GM18505 (cell line): Measurements from ENCODE around the gene HEATR5A.
"Not testable (repeated sequence)": the region's sequence is repeated elsewhere in the genome, so short reads cannot be mapped to it uniquely, and the experiment has no call there.

Experiments used
- ATAC-seq: cut with Tn5 transposase; IDR thresholded peaks from one replicate; pipeline ENCODE4 v1.9.1; 2021; ENCODE audit not compliant: unreplicated experiment
- POLR2A ChIP-seq: IDR thresholded peaks from 4 replicates; pipeline ENCODE4 v1.6.1; 2011; ENCODE audit warnings: borderline replicate concordance; ENCODE audit not compliant: insufficient read depth, insufficient read length; ENCODE audit errors: extremely low read depth

Gene HEATR5A

DNA sequence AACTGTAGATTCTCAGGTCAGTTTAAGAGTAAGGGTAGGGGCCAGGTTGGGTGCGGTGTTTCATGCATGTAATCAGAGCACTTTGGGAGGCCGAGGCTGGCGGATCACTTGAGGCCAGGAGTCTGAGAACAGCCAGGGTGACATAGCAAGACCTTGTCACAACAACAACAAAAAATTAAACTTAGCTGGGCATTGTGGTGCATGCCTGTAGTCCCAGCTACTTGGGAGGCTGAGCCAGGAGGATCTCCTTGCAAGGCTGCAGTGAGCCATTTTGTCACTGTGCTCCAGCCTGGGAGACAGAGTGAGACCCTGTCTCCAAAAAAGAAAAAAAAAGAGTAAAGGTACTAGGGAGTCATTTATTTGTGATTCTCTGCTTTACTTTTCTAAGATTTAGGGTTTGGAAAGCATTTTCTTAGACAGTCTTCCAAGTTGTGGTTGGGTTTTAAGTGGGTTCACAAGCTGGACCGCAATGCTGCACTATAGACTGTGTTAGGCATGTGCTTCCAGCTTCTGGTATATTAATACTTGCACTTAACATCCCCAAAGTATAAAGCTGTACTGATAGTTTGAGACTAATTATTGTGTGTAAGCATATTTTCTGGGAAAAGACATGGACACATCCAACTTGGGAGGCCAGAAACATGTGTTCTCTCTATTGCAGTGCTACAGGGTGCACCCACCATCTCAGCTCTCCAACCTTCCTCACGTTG lies 163.7 kb downstream of the HEATR5A start:
- TF ChIP-seq POLR2A, result no peak

DNA sequence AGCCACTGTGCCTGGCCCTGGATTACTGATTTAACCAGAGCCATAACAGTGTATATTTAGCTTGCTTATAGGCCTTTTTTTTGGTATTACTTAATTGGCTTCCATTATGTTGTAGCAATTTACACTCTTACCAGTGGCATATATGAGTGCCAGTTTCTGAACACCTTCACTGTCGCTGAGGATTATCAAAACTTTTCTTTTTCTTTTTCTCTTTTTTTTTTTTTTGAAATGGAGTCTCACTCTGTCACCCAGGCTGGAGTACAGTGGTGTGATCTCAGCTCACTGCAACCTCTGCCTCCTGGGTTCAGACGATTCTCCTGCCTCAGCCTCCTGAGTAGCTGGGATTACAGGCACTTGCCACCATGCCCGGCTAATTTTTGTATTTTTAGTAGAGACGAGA lies 164.4 kb downstream of the HEATR5A start:
- ATAC-seq, result not testable (repeated sequence)

More for the DNA sequence above, 163.7 kb downstream of the HEATR5A start:
- no peak for ATAC-seq

DNA sequence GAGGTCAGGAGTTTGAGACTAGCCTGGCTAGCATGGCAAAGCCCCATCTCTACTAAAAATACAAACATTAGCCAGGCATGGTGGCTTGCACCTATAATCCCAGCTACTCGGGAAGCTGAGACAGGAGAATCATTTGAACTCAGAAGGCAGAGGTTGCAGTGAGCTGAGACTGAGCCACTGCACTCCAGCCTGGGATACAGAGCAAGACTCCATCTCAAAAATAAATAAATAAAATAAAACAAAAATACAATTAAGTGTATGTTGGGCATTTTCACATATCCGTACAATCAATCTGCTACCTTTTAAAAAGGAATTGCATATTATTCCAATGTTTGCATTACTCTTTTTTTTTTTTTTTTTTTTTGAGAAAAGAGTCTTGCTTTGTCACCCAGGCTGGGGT lies 165.1 kb downstream of the HEATR5A start:
- no peak for TF ChIP-seq POLR2A
- no peak for ATAC-seq

DNA sequence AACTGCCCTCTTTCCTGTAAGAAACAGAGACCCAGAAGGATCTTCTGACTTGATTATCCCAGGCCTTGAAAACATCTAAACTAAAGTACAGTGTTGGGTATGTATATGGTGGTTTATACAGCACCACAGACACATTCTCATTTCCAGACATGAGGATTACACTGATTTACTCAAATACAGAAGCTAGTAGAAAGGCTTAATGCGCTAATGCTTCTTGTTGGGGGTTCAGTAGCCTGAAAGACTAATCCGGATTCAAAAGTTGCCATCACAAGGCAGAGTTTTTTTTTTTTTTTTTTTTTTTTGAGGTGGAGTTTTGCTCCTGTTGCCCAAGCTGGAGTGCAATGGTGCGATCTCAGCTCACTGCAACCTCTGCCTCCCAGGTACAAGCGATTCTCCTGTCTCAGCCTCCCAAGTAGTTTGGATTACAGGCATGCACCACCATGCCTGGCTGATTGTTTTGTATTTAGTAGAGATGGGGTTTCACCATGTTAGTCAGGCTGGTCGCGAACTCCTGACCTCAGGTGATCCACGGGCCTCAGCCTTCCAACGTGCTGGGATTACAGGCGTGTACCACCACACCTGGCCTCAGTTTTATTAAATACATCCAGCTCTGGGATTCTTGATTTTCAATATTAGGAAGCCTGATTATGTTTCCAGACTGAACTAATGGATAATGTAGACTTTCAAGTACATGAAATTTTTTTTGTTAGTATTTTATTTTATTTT lies 166.4 kb downstream of the HEATR5A start:
- TF ChIP-seq POLR2A, result no peak
- ATAC-seq, result no peak

DNA sequence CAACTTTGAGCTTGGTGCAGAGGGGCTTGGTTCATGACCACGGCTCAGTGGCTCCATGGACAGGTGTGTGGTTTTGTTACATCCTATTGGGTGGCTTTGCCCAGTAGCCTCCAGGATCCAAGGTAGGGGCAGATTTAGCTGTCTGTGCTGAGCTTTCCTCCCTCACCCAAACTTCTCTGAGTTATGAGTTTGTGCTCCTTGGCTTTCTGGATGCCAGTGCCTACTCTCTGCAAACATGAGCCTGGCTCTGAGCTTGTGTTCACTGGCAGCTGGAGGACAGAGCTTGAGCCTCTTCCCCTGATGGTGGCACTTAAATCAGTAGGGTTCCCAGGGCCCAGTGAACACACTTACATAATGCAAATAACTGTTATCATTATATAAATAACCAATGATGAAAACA lies 167.5 kb downstream of the HEATR5A start:
- TF ChIP-seq POLR2A, result no peak
- ATAC-seq, result no peak

DNA sequence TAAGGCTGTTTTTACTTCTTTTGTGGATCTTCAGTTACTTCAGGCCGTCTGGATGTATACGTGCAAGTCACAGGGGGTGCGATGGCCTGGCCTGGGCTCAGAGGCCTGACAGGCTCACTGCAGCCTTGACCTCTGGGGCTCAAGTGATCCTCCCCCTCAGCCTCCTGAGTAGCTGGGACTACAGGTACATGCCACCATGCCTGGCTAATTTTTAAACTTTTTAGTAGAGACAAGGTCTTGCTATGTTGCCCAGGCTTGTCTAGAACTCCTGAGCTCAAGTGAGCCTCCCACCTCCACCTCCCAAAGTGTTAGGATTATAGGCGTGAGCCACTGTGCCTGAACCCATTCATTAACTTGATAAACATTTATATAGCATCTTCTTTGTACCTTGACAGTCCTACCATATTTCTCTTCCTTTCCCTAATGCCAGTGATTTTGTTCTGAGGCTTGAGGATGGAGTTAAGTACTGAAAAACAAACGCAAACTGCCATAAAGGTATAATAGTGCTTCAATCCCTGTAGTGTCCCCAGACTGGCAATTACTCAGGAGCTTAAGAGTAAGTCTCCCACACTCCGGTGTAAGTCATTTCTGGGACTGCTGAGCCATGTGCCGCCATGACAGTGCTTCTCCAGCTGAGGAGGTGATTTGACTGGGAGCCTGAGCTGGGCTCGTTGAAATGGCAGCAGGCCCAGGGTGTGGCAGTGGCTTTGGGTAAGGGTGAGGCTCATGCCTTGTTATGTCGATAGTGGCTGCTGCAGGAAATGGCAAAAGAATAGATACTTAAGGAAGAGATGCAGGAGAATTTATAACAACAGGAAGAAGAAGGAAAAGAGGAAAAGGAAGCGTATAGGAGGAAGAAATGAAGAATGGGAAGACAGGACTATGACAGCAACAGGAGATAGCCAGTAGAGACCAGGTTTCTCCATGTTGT lies 169.1 kb downstream of the HEATR5A start:
- no peak for TF ChIP-seq POLR2A
- no peak for ATAC-seq

DNA sequence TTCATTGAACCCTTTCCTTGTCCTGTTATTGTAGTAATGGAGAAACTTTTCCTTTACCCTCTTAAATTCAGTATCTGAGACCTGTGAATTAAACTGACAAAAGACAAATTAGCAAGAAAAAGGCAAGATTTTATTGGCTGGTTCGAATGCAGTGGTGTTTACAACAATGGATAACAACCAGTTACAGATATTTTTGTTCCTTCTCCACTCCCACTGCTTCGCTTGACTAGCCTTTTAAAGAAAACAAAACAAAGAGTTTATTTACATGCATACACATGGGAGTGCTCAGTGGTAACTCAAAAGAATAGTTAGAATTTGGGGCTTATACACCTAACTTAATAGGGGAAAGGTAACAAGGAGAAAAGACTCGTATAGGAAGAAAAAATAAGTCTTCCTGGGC lies 175.7 kb downstream of the HEATR5A start:
- no peak for ATAC-seq
- TF ChIP-seq POLR2A, result no peak

DNA sequence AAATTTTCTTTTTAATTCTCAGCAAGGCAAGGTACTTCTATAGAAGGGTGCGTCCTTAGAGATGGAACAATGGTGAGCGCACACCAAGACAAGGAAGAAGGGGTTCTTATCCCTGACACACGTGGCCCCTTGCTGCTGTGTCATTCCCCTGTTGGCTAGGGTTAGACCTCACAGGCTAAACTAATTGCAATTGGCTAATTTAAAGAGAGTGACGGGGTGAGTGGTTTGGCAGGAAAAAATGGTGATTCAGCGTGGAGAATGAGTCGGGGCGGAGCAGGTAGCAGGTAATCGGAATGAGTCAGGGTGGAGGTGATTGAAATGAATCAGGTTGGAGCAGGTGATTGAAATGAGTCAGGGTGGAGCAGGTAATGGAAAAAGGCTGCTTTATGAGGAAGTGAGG lies 176.5 kb downstream of the HEATR5A start:
- TF ChIP-seq POLR2A, result no peak
- ATAC-seq, result no peak

DNA sequence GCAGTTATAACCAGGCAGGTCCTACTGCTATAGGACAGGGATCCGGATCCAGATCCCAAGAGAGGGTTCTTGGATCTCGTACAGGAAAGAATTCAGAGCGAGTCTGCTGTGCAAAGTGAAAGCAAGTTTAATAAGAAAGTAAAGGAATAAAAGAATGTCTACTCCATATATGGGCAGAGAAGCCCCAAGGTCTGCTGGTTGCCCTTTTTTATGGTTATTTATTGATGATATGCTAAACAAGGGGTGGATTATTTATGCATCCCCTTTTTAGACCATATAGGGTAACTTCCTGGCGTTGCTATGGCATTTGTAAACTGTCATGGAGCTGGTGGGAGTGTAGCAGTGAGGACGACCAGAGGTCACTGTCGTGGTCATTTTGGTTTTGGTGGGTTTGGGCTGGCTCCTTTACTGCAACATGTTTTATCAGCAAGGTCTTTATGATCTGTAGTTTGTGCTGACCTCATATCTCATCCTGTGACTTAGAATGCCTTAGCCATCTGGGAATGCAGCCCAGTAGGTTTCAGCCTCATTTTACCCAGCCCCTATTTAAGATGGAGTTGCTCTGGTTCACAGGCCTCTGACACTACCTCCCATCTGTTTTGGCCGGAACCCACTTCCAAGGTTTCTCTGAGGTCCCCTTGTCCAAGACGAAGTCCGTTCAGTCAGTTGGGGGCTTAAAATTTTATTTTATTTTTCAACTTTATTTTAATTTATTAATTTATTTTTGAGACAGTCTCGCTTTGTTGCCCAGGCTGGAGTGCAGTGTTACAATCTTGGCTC lies 178.0 kb downstream of the HEATR5A start:
- not testable (repeated sequence) for ATAC-seq
